Measurements from ENCODE around the gene PTPRA.

GRCh38 chr20:2879146-2879545 is 5.9 kb downstream of the PTPRA start:
- TF ChIP-seq TAF1 (IDR thresholded peaks at IDR 0.05; ENCODE audit: low read depth, low read length) (no peak), POLR2AphosphoS5 (IDR thresholded peaks at IDR 0.05; ENCODE audit: low read depth, low read length) (no peak), POLR2A (IDR thresholded peaks at IDR 0.05; ENCODE audit: low read depth, low read length) (no peak), SPI1 (IDR thresholded peaks at IDR 0.05; ENCODE audit: low read depth, low read length) (no peak)

All from GM12891 (cell line).